IMR-90 (cell line): ENCODE measurements around the gene PITPNM1. TPM values are rescaled to one million over a fixed set of nuclear protein-coding genes. Genes with fewer than 3 reads are reported as not detected.

Experiments
- SMC3 ChIP-seq: fragments of 150-350 bp; IDR thresholded peaks from 2 replicates; pipeline ENCODE4 v1.6.1; 2016; ENCODE audit warnings: low read depth, mild to moderate bottlenecking, antibody characterized with exemption, low read length, moderate library complexity
- polyA plus RNA-seq, 3 experiments: library from polyadenylated mRNA; depleted of rRNA; stranded (reverse); fragments of >200 nt; gene quantifications; 2 replicates each; pipeline ENCODE4 v1.2.3, GENCODE V29; 2012; ENCODE audit warnings: low replicate concordance in 1 of 3
- total RNA-seq: library from RNA; depleted of rRNA; stranded (reverse); fragments of >200 nt; gene quantifications from 2 replicates; pipeline ENCODE4 v1.2.3, GENCODE V29; 2012
- TF ChIP-seq, protein P1 (sequence below): fragments of 150-350 bp; IDR thresholded peaks from 2 replicates; pipeline ENCODE4 v1.6.1; 2016; ENCODE audit warnings: low read depth, mild to moderate bottlenecking, low read length, moderate library complexity, borderline replicate concordance

PITPNM1 gene
- total and polyA plus RNA-seq, 2 of the 4 experiments (the other 2 are of a cell fraction), result 5.0 to 15.4 TPM

DNA sequence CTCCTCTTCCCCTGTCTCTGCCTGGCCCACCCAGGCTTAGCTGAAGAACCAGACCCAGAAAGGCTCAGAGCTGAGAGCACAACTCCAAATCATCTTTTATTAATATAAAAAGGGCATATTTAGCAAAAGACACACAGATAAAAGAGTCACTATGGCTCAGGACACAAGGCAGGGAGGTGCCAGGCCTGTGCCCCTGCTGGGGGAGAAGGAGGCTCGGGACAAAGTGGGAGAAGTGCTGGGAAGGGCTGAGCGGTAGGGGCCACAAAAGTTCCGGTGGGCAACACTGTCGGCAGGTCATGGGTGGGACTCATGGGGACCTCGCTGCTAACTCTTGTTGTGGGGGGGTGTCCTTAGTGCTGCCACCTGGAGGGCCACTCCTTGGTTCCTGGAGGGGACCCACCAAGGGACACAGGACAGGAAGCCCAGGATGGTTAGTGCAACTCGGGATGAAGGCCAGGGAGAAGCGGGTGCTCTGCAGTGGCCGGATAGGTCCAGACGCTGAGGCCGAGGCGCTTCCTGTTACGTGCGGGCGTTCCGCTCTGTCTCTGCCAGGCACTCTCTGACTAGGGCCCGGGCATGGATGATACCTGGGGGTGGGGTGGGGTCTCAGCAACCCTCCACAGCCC is 1.4 kb upstream of the PITPNM1 start (continued):
- TF ChIP-seq, protein P1, sequence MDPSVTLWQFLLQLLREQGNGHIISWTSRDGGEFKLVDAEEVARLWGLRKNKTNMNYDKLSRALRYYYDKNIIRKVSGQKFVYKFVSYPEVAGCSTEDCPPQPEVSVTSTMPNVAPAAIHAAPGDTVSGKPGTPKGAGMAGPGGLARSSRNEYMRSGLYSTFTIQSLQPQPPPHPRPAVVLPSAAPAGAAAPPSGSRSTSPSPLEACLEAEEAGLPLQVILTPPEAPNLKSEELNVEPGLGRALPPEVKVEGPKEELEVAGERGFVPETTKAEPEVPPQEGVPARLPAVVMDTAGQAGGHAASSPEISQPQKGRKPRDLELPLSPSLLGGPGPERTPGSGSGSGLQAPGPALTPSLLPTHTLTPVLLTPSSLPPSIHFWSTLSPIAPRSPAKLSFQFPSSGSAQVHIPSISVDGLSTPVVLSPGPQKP, result no peak
- TF ChIP-seq SMC3, result no peak
